ENCODE data around the gene HOXC6. TPM values are rescaled to one million over a fixed set of nuclear protein-coding genes. Genes with fewer than 3 reads are reported as not detected.

Gene HOXC6
- total and polyA plus RNA-seq, 9 of the 15 experiments (the other 6 are each of a cell fraction or from before 2014, with no cell fraction given) = 0.06 to 4.0 (median 1.4) TPM

DNA sequence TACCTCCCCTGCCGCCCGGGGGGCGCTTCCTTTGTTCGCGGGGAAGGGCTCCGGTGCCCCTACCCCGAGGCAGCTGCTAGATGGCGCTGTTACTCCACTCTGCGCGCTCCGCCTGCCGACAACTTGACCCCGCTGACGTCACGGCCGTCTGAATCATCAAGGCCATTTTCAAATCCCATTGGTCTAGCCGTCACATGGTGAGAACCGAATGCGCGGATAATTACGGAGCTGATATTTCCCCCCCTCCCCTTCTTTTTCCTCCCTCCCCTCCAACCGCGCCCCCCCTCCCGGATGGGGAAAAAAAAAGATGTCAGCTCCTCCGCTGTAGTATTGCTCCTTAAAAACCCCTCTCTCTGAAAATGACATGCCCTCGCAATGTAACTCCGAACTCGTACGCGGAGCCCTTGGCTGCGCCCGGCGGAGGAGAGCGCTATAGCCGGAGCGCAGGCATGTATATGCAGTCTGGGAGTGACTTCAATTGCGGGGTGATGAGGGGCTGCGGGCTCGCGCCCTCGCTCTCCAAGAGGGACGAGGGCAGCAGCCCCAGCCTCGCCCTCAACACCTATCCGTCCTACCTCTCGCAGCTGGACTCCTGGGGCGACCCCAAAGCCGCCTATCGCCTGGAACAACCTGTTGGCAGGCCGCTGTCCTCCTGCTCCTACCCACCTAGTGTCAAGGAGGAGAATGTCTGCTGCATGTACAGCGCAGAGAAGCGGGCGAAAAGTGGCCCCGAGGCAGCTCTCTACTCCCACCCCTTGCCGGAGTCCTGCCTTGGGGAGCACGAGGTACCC, 43.1 kb upstream of the HOXC6 start, which contains the start of gene HOXC10 (continued):
- TF ChIP-seq, protein P1, sequence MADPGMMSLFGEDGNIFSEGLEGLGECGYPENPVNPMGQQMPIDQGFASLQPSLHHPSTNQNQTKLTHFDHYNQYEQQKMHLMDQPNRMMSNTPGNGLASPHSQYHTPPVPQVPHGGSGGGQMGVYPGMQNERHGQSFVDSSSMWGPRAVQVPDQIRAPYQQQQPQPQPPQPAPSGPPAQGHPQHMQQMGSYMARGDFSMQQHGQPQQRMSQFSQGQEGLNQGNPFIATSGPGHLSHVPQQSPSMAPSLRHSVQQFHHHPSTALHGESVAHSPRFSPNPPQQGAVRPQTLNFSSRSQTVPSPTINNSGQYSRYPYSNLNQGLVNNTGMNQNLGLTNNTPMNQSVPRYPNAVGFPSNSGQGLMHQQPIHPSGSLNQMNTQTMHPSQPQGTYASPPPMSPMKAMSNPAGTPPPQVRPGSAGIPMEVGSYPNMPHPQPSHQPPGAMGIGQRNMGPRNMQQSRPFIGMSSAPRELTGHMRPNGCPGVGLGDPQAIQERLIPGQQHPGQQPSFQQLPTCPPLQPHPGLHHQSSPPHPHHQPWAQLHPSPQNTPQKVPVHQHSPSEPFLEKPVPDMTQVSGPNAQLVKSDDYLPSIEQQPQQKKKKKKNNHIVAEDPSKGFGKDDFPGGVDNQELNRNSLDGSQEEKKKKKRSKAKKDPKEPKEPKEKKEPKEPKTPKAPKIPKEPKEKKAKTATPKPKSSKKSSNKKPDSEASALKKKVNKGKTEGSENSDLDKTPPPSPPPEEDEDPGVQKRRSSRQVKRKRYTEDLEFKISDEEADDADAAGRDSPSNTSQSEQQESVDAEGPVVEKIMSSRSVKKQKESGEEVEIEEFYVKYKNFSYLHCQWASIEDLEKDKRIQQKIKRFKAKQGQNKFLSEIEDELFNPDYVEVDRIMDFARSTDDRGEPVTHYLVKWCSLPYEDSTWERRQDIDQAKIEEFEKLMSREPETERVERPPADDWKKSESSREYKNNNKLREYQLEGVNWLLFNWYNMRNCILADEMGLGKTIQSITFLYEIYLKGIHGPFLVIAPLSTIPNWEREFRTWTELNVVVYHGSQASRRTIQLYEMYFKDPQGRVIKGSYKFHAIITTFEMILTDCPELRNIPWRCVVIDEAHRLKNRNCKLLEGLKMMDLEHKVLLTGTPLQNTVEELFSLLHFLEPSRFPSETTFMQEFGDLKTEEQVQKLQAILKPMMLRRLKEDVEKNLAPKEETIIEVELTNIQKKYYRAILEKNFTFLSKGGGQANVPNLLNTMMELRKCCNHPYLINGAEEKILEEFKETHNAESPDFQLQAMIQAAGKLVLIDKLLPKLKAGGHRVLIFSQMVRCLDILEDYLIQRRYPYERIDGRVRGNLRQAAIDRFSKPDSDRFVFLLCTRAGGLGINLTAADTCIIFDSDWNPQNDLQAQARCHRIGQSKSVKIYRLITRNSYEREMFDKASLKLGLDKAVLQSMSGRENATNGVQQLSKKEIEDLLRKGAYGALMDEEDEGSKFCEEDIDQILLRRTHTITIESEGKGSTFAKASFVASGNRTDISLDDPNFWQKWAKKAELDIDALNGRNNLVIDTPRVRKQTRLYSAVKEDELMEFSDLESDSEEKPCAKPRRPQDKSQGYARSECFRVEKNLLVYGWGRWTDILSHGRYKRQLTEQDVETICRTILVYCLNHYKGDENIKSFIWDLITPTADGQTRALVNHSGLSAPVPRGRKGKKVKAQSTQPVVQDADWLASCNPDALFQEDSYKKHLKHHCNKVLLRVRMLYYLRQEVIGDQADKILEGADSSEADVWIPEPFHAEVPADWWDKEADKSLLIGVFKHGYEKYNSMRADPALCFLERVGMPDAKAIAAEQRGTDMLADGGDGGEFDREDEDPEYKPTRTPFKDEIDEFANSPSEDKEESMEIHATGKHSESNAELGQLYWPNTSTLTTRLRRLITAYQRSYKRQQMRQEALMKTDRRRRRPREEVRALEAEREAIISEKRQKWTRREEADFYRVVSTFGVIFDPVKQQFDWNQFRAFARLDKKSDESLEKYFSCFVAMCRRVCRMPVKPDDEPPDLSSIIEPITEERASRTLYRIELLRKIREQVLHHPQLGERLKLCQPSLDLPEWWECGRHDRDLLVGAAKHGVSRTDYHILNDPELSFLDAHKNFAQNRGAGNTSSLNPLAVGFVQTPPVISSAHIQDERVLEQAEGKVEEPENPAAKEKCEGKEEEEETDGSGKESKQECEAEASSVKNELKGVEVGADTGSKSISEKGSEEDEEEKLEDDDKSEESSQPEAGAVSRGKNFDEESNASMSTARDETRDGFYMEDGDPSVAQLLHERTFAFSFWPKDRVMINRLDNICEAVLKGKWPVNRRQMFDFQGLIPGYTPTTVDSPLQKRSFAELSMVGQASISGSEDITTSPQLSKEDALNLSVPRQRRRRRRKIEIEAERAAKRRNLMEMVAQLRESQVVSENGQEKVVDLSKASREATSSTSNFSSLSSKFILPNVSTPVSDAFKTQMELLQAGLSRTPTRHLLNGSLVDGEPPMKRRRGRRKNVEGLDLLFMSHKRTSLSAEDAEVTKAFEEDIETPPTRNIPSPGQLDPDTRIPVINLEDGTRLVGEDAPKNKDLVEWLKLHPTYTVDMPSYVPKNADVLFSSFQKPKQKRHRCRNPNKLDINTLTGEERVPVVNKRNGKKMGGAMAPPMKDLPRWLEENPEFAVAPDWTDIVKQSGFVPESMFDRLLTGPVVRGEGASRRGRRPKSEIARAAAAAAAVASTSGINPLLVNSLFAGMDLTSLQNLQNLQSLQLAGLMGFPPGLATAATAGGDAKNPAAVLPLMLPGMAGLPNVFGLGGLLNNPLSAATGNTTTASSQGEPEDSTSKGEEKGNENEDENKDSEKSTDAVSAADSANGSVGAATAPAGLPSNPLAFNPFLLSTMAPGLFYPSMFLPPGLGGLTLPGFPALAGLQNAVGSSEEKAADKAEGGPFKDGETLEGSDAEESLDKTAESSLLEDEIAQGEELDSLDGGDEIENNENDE (IDR thresholded peaks at IDR 0.05; ENCODE audit: low read depth, low read length) = no peak
- TF ChIP-seq SMAD4 (CRISPR knock-in tag; conservative IDR thresholded peaks at IDR 0.05) (no peak), ZKSCAN1 (IDR thresholded peaks at IDR 0.05; ENCODE audit: low read depth, low read length) (0 out of 2 replicates have a peak, but pooled peaks have one; percentile 38), ATF7 (IDR thresholded peaks at IDR 0.05) (peak; percentile 71), PHTF2 (CRISPR knock-in tag; IDR thresholded peaks at IDR 0.05) (no peak), TBL1XR1 (IDR thresholded peaks at IDR 0.05; ENCODE audit: low read length in 2 of 2) (peak in 1 of 2 experiments; percentile 53; a peak in 1 of 4 replicates), TAF9B (IDR thresholded peaks at IDR 0.05; ENCODE audit: partially characterized antibody) (no peak)
- TF ChIP-seq, protein P2, sequence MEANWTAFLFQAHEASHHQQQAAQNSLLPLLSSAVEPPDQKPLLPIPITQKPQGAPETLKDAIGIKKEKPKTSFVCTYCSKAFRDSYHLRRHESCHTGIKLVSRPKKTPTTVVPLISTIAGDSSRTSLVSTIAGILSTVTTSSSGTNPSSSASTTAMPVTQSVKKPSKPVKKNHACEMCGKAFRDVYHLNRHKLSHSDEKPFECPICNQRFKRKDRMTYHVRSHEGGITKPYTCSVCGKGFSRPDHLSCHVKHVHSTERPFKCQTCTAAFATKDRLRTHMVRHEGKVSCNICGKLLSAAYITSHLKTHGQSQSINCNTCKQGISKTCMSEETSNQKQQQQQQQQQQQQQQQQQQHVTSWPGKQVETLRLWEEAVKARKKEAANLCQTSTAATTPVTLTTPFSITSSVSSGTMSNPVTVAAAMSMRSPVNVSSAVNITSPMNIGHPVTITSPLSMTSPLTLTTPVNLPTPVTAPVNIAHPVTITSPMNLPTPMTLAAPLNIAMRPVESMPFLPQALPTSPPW (CRISPR knock-in tag; IDR thresholded peaks at IDR 0.05) = peak; percentile 77
- TF ChIP-seq, protein P3, sequence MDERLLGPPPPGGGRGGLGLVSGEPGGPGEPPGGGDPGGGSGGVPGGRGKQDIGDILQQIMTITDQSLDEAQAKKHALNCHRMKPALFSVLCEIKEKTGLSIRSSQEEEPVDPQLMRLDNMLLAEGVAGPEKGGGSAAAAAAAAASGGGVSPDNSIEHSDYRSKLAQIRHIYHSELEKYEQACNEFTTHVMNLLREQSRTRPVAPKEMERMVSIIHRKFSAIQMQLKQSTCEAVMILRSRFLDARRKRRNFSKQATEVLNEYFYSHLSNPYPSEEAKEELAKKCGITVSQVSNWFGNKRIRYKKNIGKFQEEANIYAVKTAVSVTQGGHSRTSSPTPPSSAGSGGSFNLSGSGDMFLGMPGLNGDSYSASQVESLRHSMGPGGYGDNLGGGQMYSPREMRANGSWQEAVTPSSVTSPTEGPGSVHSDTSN (CRISPR knock-in tag; IDR thresholded peaks at IDR 0.05; ENCODE audit: low read depth) = no peak
- TF ChIP-seq, protein P3 (tag; conservative IDR thresholded peaks at IDR 0.05; ENCODE audit: low read depth) = no peak
